ENCODE data around the gene SOX8. TPM values are rescaled to one million over a fixed set of nuclear protein-coding genes. Genes with fewer than 3 reads are reported as not detected.

SOX8 gene
- total RNA-seq, 1 donor from 2014 or later, result 0.47 TPM

- intact Hi-C loops (cut with micrococcal nuclease), result no loop called here
- DNase-seq (no peak), ATAC-seq (no peak)
Observed at GRCh38 chr16:984121-984694, 2.6 kb downstream of the SOX8 start.

- ATAC-seq (no peak), DNase-seq (no peak)
- intact Hi-C loops (cut with micrococcal nuclease), result no loop called here
Observed at GRCh38 chr16:984736-985636, 3.4 kb downstream of the SOX8 start.

GRCh38 chr16:985646-986400 is 4.3 kb downstream of the SOX8 start:
- intact Hi-C loops (cut with micrococcal nuclease), result no loop called here
- ATAC-seq (no peak), DNase-seq (no peak)

GRCh38 chr16:986411-986810 is 4.8 kb downstream of the SOX8 start:
- DNase-seq, result no peak
- intact Hi-C loops (cut with micrococcal nuclease), result no loop called here
- no peak for ATAC-seq

GRCh38 chr16:986925-987582 is 5.5 kb downstream of the SOX8 start:
- intact Hi-C loops (cut with micrococcal nuclease), result no loop called here
- no peak for ATAC-seq

GRCh38 chr16:987906-988305 is 6.3 kb downstream of the SOX8 start:
- intact Hi-C loops (cut with micrococcal nuclease), result no loop called here
- no peak for ATAC-seq
- DNase-seq, result no peak

More at GRCh38 chr16:986925-987582, 5.5 kb downstream of the SOX8 start:
- DNase-seq, result no peak

GRCh38 chr16:988471-989353 is 7.1 kb downstream of the SOX8 start:
- intact Hi-C loops (cut with micrococcal nuclease), result no loop called here
- DNase-seq (no peak), ATAC-seq (peak; percentile 28)

GRCh38 chr16:989354-989814 is 7.8 kb downstream of the SOX8 start:
- ATAC-seq (no peak), DNase-seq (no peak)
- intact Hi-C loops (cut with micrococcal nuclease), result no loop called here

GRCh38 chr16:990516-991291 is 9.1 kb downstream of the SOX8 start:
- intact Hi-C loops (cut with micrococcal nuclease), result no loop called here
- DNase-seq (no peak), ATAC-seq (no peak)

GRCh38 chr16:991345-991744 is 9.8 kb downstream of the SOX8 start:
- intact Hi-C loops (cut with micrococcal nuclease), result no loop called here
- ATAC-seq (no peak), DNase-seq (no peak)

GRCh38 chr16:991773-992172 is 10.2 kb downstream of the SOX8 start:
- ATAC-seq (no peak), DNase-seq (no peak)
- intact Hi-C loops (cut with micrococcal nuclease), result no loop called here

GRCh38 chr16:993731-994130 is 12.2 kb downstream of the SOX8 start:
- intact Hi-C loops (cut with micrococcal nuclease), result no loop called here
- DNase-seq, result no peak
- no peak for ATAC-seq

GRCh38 chr16:995087-995486 is 13.5 kb downstream of the SOX8 start:
- ATAC-seq (no peak), DNase-seq (no peak)
- intact Hi-C loops (cut with micrococcal nuclease), result no loop called here

- intact Hi-C loops (cut with micrococcal nuclease), result no loop called here
- DNase-seq (no peak), ATAC-seq (no peak)
Observed at GRCh38 chr16:995783-996182, 14.2 kb downstream of the SOX8 start.

GRCh38 chr16:996681-997080 is 15.1 kb downstream of the SOX8 start:
- no peak for DNase-seq
- intact Hi-C loops (cut with micrococcal nuclease), result no loop called here
- no peak for ATAC-seq

GRCh38 chr16:997440-998051 is 16.0 kb downstream of the SOX8 start:
- peak; percentile 71 for ATAC-seq
- DNase-seq, result no peak
- intact Hi-C loops (cut with micrococcal nuclease), result no loop called here

GRCh38 chr16:998211-998610 is 16.6 kb downstream of the SOX8 start:
- DNase-seq, result no peak
- no peak for ATAC-seq
- intact Hi-C loops (cut with micrococcal nuclease), result no loop called here

Data from left ventricle myocardium superior (tissue), 1 donor.